ENCODE data around the gene MUC5B. TPM values are rescaled to one million over a fixed set of nuclear protein-coding genes. Genes with fewer than 3 reads are reported as not detected.
A peak's percentile ranks its signal among the peaks of the same experiment; 100 is the strongest.

MUC5B gene
- total RNA-seq, 1 experiment from 2014 or later: 0.21 TPM

GRCh38 chr11:1251236-1251770, 28.4 kb downstream of the MUC5B start:
- no peak for DNase-seq (ENCODE audit: low read depth, low spot score)
- in situ Hi-C loops (cut with HindIII; ENCODE audit: low pct_unique_long_range_greater_than_20kb, low sequenced_read_pairs): no loop called here

DNA sequence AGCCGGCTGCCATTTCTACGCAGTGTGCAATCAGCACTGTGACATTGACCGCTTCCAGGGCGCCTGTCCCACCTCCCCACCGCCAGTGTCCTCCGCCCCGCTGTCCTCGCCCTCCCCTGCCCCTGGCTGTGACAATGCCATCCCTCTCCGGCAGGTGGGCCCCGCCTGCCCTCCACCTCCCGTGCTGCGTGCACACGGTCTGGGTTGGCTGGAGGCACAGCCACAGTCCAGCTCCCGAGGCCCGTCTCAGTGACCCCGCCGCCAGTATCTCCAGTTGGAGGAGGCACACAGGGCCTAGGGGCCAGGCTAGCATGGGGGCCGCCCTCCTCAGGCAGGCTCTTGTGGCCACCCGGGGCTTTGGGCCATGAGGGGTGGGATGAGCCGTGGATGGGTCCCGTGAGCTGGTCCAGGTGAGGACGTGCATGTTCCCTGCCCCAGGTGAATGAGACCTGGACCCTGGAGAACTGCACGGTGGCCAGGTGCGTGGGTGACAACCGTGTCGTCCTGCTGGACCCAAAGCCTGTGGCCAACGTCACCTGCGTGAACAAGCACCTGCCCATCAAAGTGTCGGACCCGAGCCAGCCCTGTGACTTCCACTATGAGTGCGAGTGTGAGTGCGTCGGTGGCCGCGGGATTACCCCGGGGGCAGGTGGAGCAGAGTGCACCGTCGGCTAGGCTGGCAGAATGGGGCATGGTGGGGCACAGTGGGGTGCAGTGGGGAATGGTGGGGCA, 29.7 kb downstream of the MUC5B start:
- in situ Hi-C loops (cut with HindIII; ENCODE audit: low pct_unique_long_range_greater_than_20kb, low sequenced_read_pairs): no loop called here
- no peak for DNase-seq (ENCODE audit: low read depth, low spot score)

GRCh38 chr11:1253103-1253485, 30.2 kb downstream of the MUC5B start:
- no peak for DNase-seq (ENCODE audit: low read depth, low spot score)

GRCh38 chr11:1254086-1254648, 31.3 kb downstream of the MUC5B start:
- in situ Hi-C loops (cut with HindIII; ENCODE audit: low pct_unique_long_range_greater_than_20kb, low sequenced_read_pairs): no loop called here

More at GRCh38 chr11:1253103-1253485, 30.2 kb downstream of the MUC5B start:
- in situ Hi-C loops (cut with HindIII; ENCODE audit: low pct_unique_long_range_greater_than_20kb, low sequenced_read_pairs): no loop called here

DNA sequence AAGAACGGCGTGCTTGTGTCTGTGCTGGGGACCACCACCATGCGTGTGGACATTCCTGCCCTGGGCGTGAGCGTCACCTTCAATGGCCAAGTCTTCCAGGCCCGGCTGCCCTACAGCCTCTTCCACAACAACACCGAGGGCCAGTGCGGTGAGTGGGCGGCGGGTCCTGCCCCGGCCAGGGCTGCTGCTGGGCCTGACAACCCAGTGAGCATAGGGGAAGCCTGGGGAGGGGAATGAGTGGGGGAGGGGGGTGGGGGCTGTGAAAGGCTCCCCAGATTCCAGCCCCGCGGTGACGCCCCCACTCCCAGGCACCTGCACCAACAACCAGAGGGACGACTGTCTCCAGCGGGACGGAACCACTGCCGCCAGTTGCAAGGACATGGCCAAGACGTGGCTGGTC, 31.9 kb downstream of the MUC5B start:
- no peak for DNase-seq (ENCODE audit: low read depth, low spot score)
- in situ Hi-C loops (cut with HindIII; ENCODE audit: low pct_unique_long_range_greater_than_20kb, low sequenced_read_pairs): no loop called here

More at GRCh38 chr11:1254086-1254648, 31.3 kb downstream of the MUC5B start:
- no peak for DNase-seq (ENCODE audit: low read depth, low spot score)

- in situ Hi-C loops (cut with HindIII; ENCODE audit: low pct_unique_long_range_greater_than_20kb, low sequenced_read_pairs): no loop called here
- no peak for DNase-seq (ENCODE audit: low read depth, low spot score)
Measured at GRCh38 chr11:1255151-1255550, 32.3 kb downstream of the MUC5B start.

DNA sequence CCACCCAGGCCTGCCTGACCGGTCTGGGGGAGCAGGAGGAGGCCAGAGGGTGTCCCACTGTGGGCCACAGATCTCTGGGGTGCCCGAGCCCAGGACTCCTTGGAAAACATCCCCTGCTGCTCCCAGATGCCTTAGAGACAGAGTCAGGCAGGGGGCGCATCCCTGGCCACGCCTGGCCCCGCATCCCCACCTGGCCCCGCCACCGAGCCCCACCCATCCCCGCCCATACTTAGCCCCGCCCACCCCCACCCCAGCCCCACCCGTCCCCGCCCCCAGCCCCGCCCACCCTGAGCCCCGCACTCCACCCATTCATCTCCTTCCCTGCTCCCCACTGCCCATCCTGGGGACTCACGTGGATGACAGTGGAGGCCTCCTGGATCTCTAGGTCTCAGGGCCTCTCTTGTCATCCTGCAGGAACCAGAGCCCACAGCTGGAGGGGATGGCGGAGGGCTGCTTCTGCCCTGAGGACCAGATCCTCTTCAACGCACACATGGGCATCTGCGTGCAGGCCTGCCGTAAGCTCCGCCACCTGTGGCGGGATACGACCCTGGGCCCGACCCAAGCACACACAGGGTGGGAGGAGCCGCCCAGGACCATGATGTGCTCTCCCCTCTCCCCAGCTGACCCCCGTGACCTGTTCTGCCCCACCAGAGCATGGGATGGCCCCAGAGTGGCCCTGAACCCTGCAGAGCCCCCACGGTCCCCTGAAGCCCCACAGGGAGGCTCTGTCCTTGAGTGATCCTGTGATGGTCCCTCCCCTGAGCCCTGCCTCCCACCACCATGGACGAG, 33.6 kb downstream of the MUC5B start:
- in situ Hi-C loops (cut with HindIII; ENCODE audit: low pct_unique_long_range_greater_than_20kb, low sequenced_read_pairs): no loop called here
- no peak for DNase-seq (ENCODE audit: low read depth, low spot score)

DNA sequence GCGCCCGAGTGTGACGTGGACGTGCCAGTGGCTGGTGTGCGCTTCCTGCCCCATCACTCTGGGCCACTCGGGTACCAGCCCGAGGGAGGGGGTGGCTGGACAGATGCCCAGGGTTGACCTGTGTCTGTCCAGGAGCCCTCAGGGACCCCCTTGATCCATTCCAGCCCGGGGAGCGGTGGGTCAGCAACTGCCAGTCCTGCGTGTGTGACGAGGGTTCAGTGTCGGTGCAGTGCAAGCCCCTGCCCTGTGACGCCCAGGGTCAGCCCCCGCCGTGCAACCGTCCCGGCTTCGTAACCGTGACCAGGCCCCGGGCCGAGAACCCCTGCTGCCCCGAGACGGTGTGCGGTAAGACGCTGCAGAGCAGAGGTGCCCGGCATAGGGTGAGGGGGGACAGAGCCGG, 34.5 kb downstream of the MUC5B start:
- DNase-seq (ENCODE audit: low read depth, low spot score): no peak
- in situ Hi-C loops (cut with HindIII; ENCODE audit: low pct_unique_long_range_greater_than_20kb, low sequenced_read_pairs): no loop called here

GRCh38 chr11:1257916-1258315, 35.0 kb downstream of the MUC5B start:
- DNase-seq (ENCODE audit: low read depth, low spot score): no peak
- in situ Hi-C loops (cut with HindIII; ENCODE audit: low pct_unique_long_range_greater_than_20kb, low sequenced_read_pairs): no loop called here

DNA sequence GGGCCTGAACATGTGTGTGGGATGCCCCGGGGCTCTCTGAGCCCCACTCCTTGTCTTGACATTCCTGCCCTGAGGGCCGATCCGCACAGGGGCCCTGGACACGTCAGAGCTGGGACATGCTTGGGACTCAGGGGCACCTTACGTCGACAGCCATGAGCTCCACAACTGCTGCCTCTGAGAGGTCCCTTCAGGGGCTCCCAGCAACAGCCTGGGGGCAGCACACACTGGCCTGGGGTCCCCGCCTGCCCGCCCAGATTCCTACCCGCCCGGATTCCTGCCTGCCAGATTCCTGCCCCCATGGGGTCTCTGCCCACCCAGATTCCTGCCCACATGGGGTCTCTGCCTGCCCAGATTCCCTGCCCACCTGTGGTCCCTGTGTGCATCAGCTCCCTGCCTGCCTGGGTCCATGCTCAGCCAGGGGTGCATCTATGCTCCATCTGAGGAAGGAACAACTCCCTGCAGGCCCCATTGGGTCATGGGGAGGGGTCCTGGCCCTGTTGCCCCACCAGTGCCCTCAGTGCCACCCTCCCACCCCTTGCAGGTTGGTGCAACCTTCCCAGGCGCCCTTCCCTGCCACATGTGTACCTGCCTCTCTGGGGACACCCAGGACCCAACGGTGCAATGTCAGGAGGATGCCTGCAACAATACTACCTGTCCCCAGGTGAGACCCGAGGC, 35.7 kb downstream of the MUC5B start:
- DNase-seq (ENCODE audit: low read depth, low spot score): no peak
- in situ Hi-C loops (cut with HindIII; ENCODE audit: low pct_unique_long_range_greater_than_20kb, low sequenced_read_pairs): no loop called here

- no peak for DNase-seq (ENCODE audit: low read depth, low spot score)
- in situ Hi-C loops (cut with HindIII; ENCODE audit: low pct_unique_long_range_greater_than_20kb, low sequenced_read_pairs): no loop called here
Measured at GRCh38 chr11:1259076-1259461, 36.2 kb downstream of the MUC5B start.

DNA sequence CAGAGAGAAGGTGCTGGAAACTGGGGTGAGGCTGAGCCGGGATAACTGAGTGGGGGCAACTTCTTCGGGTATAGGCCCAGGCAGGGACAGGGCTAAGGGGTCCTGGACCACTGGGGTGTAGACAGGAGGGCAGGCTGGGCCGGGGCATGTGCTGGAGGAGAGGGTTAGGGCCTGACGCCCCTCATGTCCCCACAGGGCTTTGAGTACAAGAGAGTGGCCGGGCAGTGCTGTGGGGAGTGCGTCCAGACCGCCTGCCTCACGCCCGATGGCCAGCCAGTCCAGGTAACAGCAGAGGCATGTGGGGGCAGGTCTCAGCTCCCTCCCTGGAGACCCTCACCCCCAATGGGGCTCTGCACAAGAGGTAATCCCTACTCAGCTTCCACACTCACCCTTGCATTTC, 36.7 kb downstream of the MUC5B start:
- no peak for DNase-seq (ENCODE audit: low read depth, low spot score)

DNA sequence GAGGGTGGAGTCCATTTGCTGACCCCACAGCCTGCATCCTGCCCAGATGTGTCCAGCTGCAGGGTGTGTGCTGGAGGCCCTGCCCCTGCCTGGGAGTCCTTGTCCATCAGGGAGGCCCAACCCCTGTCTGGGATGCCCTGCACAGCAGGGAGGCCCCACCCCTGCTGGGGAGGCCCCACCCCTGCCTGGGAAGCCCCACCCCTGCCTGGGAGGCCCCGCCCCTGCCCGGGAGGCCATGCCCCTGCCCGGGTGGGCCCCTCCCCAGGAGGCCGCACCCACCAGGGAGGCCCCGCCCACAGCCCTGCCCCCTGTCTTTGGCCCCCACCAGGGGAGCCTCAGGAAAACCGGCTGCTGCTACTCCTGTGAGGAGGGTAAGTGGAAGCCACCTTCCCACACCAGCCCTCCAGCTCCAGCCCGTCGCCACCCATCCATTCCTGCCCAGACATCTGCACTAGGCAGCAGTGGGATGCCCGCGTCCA, 37.2 kb downstream of the MUC5B start:
- DNase-seq (ENCODE audit: low read depth, low spot score): peak; percentile 56
- in situ Hi-C loops (cut with HindIII; ENCODE audit: low pct_unique_long_range_greater_than_20kb, low sequenced_read_pairs): no loop called here

More for the DNA sequence above, 36.7 kb downstream of the MUC5B start:
- in situ Hi-C loops (cut with HindIII; ENCODE audit: low pct_unique_long_range_greater_than_20kb, low sequenced_read_pairs): no loop called here

GRCh38 chr11:1260620-1261019, 37.8 kb downstream of the MUC5B start:
- in situ Hi-C loops (cut with HindIII; ENCODE audit: low pct_unique_long_range_greater_than_20kb, low sequenced_read_pairs): no loop called here

DNA sequence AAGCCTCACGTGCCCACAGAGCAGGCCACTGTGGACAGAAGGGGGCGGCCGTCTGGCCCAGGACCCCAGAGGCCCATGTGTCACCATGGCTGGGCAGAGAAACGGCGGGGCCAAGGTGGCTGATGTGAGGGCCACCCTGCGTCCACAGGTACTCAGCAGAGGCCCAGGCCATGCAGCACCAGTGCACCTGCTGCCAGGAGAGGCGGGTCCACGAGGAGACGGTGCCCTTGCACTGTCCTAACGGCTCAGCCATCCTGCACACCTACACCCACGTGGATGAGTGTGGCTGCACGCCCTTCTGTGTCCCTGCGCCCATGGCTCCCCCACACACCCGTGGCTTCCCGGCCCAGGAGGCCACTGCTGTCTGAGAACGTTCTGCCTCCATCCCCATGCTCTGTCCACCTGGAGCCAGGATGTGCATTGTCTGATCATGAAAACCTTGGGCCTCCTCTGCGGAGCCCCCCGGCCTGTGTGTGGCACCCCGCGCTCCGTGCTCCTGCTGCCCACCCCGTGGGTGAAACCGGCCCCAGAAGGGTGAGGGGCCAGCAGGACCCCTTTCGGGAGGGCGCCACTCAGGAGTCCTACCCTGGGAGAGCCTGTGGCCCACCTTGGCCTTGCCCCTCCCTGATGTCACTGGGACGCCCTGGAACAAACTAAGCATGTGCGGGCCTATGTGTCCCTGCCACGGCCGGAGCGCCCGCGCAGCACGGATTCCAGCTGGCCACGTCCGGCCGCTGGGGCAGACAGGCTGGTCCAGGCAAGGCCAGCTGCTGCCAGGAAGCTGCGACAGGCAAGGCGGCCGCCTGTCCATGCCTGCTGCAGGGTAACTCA, 38.6 kb downstream of the MUC5B start:
- in situ Hi-C loops (cut with HindIII; ENCODE audit: low pct_unique_long_range_greater_than_20kb, low sequenced_read_pairs): no loop called here
- no peak for DNase-seq (ENCODE audit: low read depth, low spot score)

More at GRCh38 chr11:1260620-1261019, 37.8 kb downstream of the MUC5B start:
- DNase-seq (ENCODE audit: low read depth, low spot score): no peak

GRCh38 chr11:1262172-1263006, 39.5 kb downstream of the MUC5B start:
- DNase-seq (ENCODE audit: low read depth, low spot score): peak; percentile 89
- in situ Hi-C loops (cut with HindIII; ENCODE audit: low pct_unique_long_range_greater_than_20kb, low sequenced_read_pairs): no loop called here

Measured in SK-MEL-5 (cell line).